SIG-M5 (cell line): Measurements from ENCODE around the gene NSD2.
"Not testable (repeated sequence)": the region's sequence is repeated elsewhere in the genome, so short reads cannot be mapped to it uniquely, and the experiment has no call there.

Source experiments
- DNase-seq: peaks from one replicate; lab custom pipeline; 2025; lab: John Stamatoyannopoulos, UW

The NSD2 gene

GRCh38 chr4:1985780-1986577, 114.8 kb downstream of the NSD2 start:
- DNase-seq, result no peak

- no peak for DNase-seq
These were observed 115.5 kb downstream of the NSD2 start for GRCh38 chr4:1986578-1987210.

- no peak for DNase-seq
These were observed 116.1 kb downstream of the NSD2 start for GRCh38 chr4:1987296-1987695.

GRCh38 chr4:1987721-1988326, 116.6 kb downstream of the NSD2 start:
- no peak for DNase-seq

GRCh38 chr4:1988327-1988724, 117.1 kb downstream of the NSD2 start:
- DNase-seq, result no peak

GRCh38 chr4:1989533-1990347, 118.5 kb downstream of the NSD2 start:
- DNase-seq, result no peak

GRCh38 chr4:1990348-1990645, 119.1 kb downstream of the NSD2 start:
- DNase-seq, result no peak

- no peak for DNase-seq
These were observed 119.5 kb downstream of the NSD2 start for GRCh38 chr4:1990676-1991075.

GRCh38 chr4:1991087-1991486, 119.9 kb downstream of the NSD2 start:
- no peak for DNase-seq

GRCh38 chr4:1991596-1992434, 120.6 kb downstream of the NSD2 start:
- DNase-seq, result no peak

GRCh38 chr4:1992468-1993168, 121.4 kb downstream of the NSD2 start:
- DNase-seq, result no peak

GRCh38 chr4:1993169-1993516, 122.0 kb downstream of the NSD2 start:
- DNase-seq, result no peak

- DNase-seq, result not testable (repeated sequence)
These were observed 122.7 kb downstream of the NSD2 start for GRCh38 chr4:1993718-1994516.

GRCh38 chr4:1994938-1995337, 123.7 kb downstream of the NSD2 start:
- DNase-seq, result no peak

GRCh38 chr4:1996866-1997611, 125.8 kb downstream of the NSD2 start:
- no peak for DNase-seq

GRCh38 chr4:1997712-1998111, 126.5 kb downstream of the NSD2 start:
- no peak for DNase-seq

GRCh38 chr4:1998296-1998695, 127.1 kb downstream of the NSD2 start:
- DNase-seq, result no peak

GRCh38 chr4:1999308-1999707, 128.1 kb downstream of the NSD2 start:
- not testable (repeated sequence) for DNase-seq

GRCh38 chr4:2003361-2003760, 132.2 kb downstream of the NSD2 start:
- DNase-seq, result not testable (repeated sequence)

GRCh38 chr4:2006367-2006766, 135.2 kb downstream of the NSD2 start:
- DNase-seq, result no peak
